Osteocyte (in vitro differentiated cells): ENCODE data around the gene PPP1R37. TPM values are rescaled to one million over a fixed set of nuclear protein-coding genes. Genes with fewer than 3 reads are reported as not detected.
A peak's percentile ranks its signal among the peaks of the same experiment; 100 is the strongest.

ENCODE experiments used
- DNase-seq: peaks from one replicate; pipeline ENCODE4 v3.0.0; 2021; ENCODE audit warnings: mixed read lengths; ENCODE audit not compliant: unreplicated experiment; ENCODE audit errors: extremely low spot score
- H3K27ac Mint-ChIP-seq: one replicate; pipeline ENCODE4 v1.8.0; 2021; ENCODE audit warnings: mild to moderate bottlenecking, mixed read lengths; ENCODE audit not compliant: unreplicated experiment
- H3K27me3 Mint-ChIP-seq: one replicate; pipeline ENCODE4 v1.8.0; 2021; ENCODE audit warnings: mixed read lengths; ENCODE audit not compliant: unreplicated experiment
- H3K36me3 Mint-ChIP-seq: one replicate; pipeline ENCODE4 v1.8.0; 2021; ENCODE audit warnings: mixed read lengths; ENCODE audit not compliant: unreplicated experiment
- H3K4me1 Mint-ChIP-seq: one replicate; pipeline ENCODE4 v1.8.0; 2021; ENCODE audit warnings: mixed read lengths; ENCODE audit not compliant: unreplicated experiment
- H3K4me3 Mint-ChIP-seq: one replicate; pipeline ENCODE4 v1.8.0; 2021; ENCODE audit warnings: mild to moderate bottlenecking, moderate library complexity, mixed read lengths; ENCODE audit not compliant: unreplicated experiment
- H3K9me3 Mint-ChIP-seq: one replicate; pipeline ENCODE4 v1.8.0; 2021; ENCODE audit warnings: mixed read lengths; ENCODE audit not compliant: unreplicated experiment
- total RNA-seq: library from RNA; stranded (reverse); gene quantifications from 2 replicates; pipeline ENCODE4 v1.2.1, GENCODE V29; 2021
- TF ChIP-seq, protein P1 (sequence below): fragments of 200-600 bp; sonication (generic); IDR thresholded peaks from 2 replicates; pipeline ENCODE4 v1.5.0; 2021; ENCODE audit warnings: antibody characterized with exemption, mild to moderate bottlenecking, moderate library complexity

PPP1R37 gene
- total RNA-seq, 1 donor from 2014 or later, result 34.8 TPM

DNA sequence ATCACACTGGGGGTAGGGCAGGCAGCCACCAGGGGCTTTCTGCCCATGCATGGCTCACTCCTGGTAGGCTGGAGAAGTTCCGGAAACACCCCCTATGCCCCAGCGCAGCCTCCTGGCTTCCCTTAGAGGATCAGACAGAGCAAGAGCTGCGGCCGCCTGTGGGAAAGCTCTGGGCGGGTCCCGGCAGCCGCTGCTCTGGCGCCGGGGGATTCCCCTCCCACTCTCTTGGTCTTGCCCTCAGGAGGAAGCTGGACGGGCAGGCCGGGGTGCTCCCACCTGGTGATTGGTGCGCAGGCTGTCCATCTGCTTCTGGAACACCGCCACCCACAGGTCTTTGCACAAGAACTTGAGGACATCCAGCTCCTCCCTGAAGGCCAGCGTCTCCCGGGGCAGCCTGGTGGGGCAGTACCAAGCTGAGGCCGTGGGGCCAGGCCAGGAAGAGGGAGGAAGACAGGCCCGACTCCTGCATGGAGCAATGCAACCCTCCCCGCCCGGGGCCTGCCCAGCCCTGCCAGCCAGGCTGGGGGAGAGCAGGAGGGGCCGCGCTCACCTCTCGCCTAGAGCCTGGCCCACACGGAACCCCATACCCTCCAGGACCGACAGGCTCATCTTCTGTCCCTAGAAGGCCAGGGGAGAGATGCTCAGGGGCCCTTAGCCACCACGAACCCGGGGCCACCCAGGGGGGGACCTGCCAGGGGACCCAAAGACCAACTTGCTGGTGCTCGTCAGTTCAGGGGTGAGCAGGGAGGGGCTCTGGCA lies 71.8 kb downstream of the PPP1R37 start:
- H3K27me3 Mint-ChIP-seq, result no peaks in the 10 kb centered on the region
- no peak overlapping the region for H3K4me3 Mint-ChIP-seq
- TF ChIP-seq, protein P1, sequence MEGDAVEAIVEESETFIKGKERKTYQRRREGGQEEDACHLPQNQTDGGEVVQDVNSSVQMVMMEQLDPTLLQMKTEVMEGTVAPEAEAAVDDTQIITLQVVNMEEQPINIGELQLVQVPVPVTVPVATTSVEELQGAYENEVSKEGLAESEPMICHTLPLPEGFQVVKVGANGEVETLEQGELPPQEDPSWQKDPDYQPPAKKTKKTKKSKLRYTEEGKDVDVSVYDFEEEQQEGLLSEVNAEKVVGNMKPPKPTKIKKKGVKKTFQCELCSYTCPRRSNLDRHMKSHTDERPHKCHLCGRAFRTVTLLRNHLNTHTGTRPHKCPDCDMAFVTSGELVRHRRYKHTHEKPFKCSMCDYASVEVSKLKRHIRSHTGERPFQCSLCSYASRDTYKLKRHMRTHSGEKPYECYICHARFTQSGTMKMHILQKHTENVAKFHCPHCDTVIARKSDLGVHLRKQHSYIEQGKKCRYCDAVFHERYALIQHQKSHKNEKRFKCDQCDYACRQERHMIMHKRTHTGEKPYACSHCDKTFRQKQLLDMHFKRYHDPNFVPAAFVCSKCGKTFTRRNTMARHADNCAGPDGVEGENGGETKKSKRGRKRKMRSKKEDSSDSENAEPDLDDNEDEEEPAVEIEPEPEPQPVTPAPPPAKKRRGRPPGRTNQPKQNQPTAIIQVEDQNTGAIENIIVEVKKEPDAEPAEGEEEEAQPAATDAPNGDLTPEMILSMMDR, result no peak
- H3K36me3 Mint-ChIP-seq, result no peaks in the 10 kb centered on the region
- peaks cover 7% of the 10 kb centered on the region for H3K4me1 Mint-ChIP-seq
- DNase-seq, result no peak
- H3K9me3 Mint-ChIP-seq, result no peaks in the 10 kb centered on the region
- H3K27ac Mint-ChIP-seq, result no peak overlapping the region

DNA sequence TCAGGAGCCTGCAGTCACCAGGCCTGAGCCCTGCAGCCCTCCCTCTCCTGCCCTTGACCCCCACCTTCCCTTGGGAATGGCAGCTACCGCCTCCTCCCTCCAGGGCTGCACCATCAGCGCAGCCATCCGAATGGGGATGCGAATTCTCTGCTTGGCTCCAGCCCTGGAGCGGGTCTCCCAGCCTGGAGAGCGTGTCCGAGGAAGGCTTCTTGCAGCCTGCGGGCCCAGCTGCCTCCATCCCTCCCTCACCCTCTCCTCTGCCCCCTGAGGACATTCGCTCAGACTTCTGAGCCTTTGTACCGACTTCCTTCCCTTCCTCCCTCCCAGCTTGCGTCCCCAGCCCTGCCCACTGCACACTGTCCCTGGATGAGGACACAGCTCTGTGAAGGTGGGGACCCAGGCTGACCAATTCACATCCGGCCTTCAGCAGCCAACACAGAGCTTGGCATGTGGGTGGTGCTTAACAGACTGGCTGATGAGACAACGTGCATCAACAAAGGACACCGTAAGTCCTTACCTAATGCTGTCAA lies 73.8 kb downstream of the PPP1R37 start:
- peak overlapping the region; percentile 18 for H3K27ac Mint-ChIP-seq
- H3K27me3 Mint-ChIP-seq, result no peaks in the 10 kb centered on the region
- DNase-seq, result no peak
- peaks cover 7% of the 10 kb centered on the region for H3K4me1 Mint-ChIP-seq
- H3K4me3 Mint-ChIP-seq, result no peak overlapping the region
- no peaks in the 10 kb centered on the region for H3K36me3 Mint-ChIP-seq
- H3K9me3 Mint-ChIP-seq, result no peaks in the 10 kb centered on the region
- TF ChIP-seq, protein P1, result no peak

DNA sequence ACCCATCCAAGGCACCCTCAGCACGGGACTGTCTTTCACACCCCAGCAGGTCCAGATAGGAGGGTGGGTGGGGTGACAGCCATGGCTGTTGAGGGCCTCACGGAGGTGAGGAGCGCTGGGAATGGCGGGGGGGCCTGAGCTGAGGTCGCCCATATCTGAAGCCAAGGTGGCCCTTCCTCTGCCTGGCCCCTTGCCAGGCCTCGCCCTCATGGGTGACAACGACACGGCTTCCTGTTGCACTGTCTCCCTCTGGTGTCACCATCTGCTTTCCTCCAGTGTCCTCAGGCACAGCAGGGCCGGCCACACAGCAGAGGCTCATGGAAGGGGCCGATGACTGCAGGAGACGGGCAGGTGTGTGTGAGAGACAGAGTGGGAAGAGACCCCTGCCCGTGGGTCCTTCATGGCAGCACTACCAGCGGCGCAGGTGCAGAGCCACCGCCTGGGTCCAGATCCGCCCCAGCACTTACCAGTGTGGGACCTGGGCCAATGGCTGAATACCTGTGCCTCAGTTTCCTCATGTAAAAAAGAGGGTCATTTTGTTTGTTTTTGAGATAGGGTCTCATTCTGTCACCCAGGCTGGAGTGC lies 75.9 kb downstream of the PPP1R37 start:
- peaks cover 6% of the 10 kb centered on the region for H3K4me1 Mint-ChIP-seq
- TF ChIP-seq, protein P1, result no peak
- H3K4me3 Mint-ChIP-seq, result no peak overlapping the region
- no peaks in the 10 kb centered on the region for H3K27me3 Mint-ChIP-seq
- no peaks in the 10 kb centered on the region for H3K9me3 Mint-ChIP-seq
- DNase-seq, result no peak
- H3K36me3 Mint-ChIP-seq, result no peaks in the 10 kb centered on the region
- H3K27ac Mint-ChIP-seq, result no peak overlapping the region

DNA sequence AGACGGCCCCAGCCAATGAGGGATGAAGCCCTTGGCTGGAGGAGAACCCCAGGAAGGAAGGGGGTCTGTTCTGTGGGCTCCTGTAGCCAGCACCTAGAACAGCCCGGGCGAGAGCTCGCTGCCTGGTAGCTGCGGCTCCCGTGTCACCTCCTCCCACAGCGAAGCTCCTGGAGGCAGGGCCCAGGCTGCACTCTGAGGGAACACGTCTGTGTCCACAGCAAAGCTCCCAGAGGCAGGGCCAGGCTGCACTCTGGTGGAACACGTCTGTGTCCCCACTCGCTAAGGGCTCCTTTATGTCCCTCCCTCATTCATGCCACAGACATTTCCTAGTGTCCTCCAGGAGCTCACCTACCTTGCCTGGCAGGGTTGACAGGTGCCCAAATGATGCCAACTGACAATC lies 76.6 kb downstream of the PPP1R37 start:
- no peaks in the 10 kb centered on the region for H3K9me3 Mint-ChIP-seq

More for the DNA sequence above, 76.6 kb downstream of the PPP1R37 start:
- H3K27me3 Mint-ChIP-seq, result no peaks in the 10 kb centered on the region
- DNase-seq, result no peak
- no peaks in the 10 kb centered on the region for H3K36me3 Mint-ChIP-seq
- H3K27ac Mint-ChIP-seq, result no peak overlapping the region
- peaks cover 6% of the 10 kb centered on the region for H3K4me1 Mint-ChIP-seq
- no peak overlapping the region for H3K4me3 Mint-ChIP-seq
- TF ChIP-seq, protein P1, result no peak
